ENCODE data around the gene GEMIN4.
"Not testable (repeated sequence)": the region's sequence is repeated elsewhere in the genome, so short reads cannot be mapped to it uniquely, and the experiment has no call there.

Gene GEMIN4

GRCh38 chr17:703081-703875 is 48.8 kb downstream of the GEMIN4 start:
- no peak for DNase-seq (ENCODE audit: low spot score)

- DNase-seq (ENCODE audit: low spot score), result peak; percentile 66
Measured at GRCh38 chr17:700504-701094, 51.5 kb downstream of the GEMIN4 start.

- DNase-seq (ENCODE audit: low spot score), result no peak
Measured at GRCh38 chr17:699345-699744, 52.7 kb downstream of the GEMIN4 start.

DNA sequence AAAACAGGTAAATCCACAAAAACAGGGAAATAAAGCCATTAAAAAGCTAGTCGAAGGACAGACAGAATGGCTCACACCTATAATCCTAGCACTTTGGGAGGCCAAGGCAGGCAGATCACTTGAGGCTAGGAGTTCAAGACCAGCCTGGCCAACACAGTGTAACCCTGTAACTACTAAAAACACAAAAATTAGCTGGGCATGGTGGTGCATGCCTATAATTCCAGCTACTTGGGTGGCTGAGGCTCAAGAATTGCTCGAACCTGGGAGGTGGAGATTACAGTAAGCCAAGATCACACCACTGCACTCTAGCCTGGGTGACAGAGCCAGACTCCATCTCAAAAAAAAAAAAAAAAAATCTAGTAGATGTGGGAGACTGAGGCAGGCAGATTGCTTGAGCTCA is 54.0 kb downstream of the GEMIN4 start:
- DNase-seq (ENCODE audit: low spot score), result not testable (repeated sequence)

DNA sequence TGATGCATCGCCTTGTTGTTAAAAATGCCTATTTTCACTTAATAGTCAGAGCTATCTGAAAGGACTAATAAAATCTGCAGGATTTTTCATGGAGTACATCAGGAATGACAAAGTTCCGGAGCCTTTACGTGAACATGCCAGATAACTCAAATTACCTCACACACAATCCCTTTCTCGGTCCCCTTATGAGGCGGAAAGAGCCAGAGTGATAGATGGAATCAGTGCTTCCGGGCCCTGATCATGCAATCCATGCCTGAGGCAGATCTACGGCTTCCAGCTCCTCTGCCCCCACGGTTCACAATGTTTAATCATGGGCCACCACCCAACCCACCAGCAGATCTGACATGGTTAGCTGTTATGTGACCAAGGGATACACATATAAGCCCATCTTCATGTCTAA is 54.4 kb downstream of the GEMIN4 start:
- DNase-seq (ENCODE audit: low spot score), result no peak

DNA sequence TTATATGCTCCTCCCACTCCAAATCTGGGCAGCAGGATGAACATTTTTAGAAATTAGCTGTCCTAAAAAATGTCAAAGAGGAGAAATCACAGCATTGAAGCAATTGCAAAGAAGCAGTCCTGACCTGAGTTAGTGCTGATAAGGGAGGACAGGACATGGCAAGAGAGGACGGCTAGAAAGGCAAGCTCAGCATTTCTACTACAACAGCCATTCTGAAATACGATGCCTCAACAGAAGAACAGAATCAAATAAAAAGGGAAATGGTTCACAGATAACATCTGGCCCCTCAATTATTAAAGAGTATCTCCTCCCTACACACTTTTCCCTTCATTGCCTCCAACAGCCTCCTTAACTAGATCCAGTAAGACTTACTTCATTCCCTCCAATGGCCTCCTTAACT is 55.7 kb downstream of the GEMIN4 start:
- DNase-seq (ENCODE audit: low spot score), result no peak

Data from RKO (cell line).